ENCODE results near the gene GP9. TPM values are rescaled to one million over a fixed set of nuclear protein-coding genes. Genes with fewer than 3 reads are reported as not detected.

Gene GP9
- total RNA-seq, 1 experiment from 2014 or later: not detected

DNA sequence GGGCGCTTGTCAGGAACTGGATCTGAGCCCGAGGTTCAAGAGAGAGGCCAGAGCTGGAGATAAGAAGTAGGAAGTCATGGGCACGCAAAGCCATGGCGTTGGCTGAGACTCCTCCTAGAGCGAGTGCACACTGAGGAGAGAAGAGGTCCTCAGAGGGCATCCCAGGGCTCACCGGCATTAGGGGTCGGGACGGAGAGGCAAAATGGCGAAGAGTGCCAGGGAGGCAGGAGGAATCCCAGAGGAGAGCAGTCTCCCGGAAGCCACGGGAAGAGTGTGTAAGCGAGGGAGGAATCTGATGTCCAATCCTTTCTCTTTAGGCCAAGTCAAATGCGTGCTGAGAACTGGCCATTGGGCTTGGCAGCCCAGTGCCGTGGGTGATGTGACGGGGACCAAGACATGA, 35.5 kb upstream of the GP9 start:
- no peak overlapping the region for H3T11ph ChIP-seq (ENCODE audit: low read length)
- no peak overlapping the region for H4K8ac ChIP-seq (replicated peaks; ENCODE audit: insufficient read length, low read depth, low read length)
- H3K9me3 ChIP-seq (ENCODE audit: control insufficient read depth, low read depth, low read length): no peaks in the 10 kb centered on the region
- no peak overlapping the region for H3K56ac ChIP-seq (ENCODE audit: insufficient read length, low read depth, low read length)
- peaks cover 3% of the 10 kb centered on the region; the same call in 1 of the 2 replicates for H3K27me3 ChIP-seq (ENCODE audit: insufficient read depth, low read length)
- no peaks in the 10 kb centered on the region for H3K4me1 ChIP-seq (ENCODE audit: insufficient read depth, low read length)
- H2BK12ac ChIP-seq (ENCODE audit: insufficient read length, low read depth, low read length): no peak overlapping the region
- no peak overlapping the region for H2AFZ ChIP-seq (ENCODE audit: low read length)
- Mint-ChIP-seq H3K27ac (no peak overlapping the region), H3K4me1 (peaks cover 2 to 5% of the 10 kb centered on the region in 2 experiments; a peak in 3 of 4 replicates), H3K4me3 (no peak overlapping the region; a peak in 1 of 5 replicates), H3K27me3 (ENCODE audit: low read depth) (peaks cover 63% of the 10 kb centered on the region), H3K36me3 (ENCODE audit: insufficient read depth in 1 of 3, low read depth in 3 of 3) (peaks cover 0 to 3% (median 0%) of the 10 kb centered on the region in 3 experiments; a peak in 1 of 7 replicates), H3K9me3 (peaks cover 0 to 3% of the 10 kb centered on the region in 2 experiments; a peak in 2 of 5 replicates)
- H2BK5ac ChIP-seq (ENCODE audit: insufficient read length, low read length): no peak overlapping the region
- H4K20me1 ChIP-seq (ENCODE audit: control insufficient read depth, insufficient read depth, insufficient read length): no peaks in the 10 kb centered on the region
- TF ChIP-seq, protein P1, sequence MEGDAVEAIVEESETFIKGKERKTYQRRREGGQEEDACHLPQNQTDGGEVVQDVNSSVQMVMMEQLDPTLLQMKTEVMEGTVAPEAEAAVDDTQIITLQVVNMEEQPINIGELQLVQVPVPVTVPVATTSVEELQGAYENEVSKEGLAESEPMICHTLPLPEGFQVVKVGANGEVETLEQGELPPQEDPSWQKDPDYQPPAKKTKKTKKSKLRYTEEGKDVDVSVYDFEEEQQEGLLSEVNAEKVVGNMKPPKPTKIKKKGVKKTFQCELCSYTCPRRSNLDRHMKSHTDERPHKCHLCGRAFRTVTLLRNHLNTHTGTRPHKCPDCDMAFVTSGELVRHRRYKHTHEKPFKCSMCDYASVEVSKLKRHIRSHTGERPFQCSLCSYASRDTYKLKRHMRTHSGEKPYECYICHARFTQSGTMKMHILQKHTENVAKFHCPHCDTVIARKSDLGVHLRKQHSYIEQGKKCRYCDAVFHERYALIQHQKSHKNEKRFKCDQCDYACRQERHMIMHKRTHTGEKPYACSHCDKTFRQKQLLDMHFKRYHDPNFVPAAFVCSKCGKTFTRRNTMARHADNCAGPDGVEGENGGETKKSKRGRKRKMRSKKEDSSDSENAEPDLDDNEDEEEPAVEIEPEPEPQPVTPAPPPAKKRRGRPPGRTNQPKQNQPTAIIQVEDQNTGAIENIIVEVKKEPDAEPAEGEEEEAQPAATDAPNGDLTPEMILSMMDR (conservative IDR thresholded peaks at IDR 0.05): no peak
- H3K18ac ChIP-seq (ENCODE audit: insufficient read length, low read depth, low read length): no peak overlapping the region
- no peak overlapping the region for H3K4me2 ChIP-seq (ENCODE audit: insufficient read depth, insufficient read length, low read length)
- no peak overlapping the region for H2BK120ac ChIP-seq (ENCODE audit: low read depth, low read length, poor library complexity, severe bottlenecking)
- no peaks in the 10 kb centered on the region for H3K79me1 ChIP-seq (ENCODE audit: insufficient read depth, low read depth, low read length, poor library complexity, severe bottlenecking)
- no peak overlapping the region for H2AK5ac ChIP-seq (ENCODE audit: insufficient read length, low read length)
- H2BK20ac ChIP-seq (ENCODE audit: low read depth, low read length, poor library complexity, severe bottlenecking): no peak overlapping the region
- H3K27ac ChIP-seq (ENCODE audit: insufficient read length, low read depth, low read length): no peak overlapping the region
- no peaks in the 10 kb centered on the region for H3K23me2 ChIP-seq (ENCODE audit: insufficient read length, low read depth, low read length, poor library complexity, severe bottlenecking)
- no peak for DNase-seq
- no peak overlapping the region for H4K5ac ChIP-seq (ENCODE audit: insufficient read length, low read depth, low read length)
- no peak overlapping the region for H4K91ac ChIP-seq (ENCODE audit: insufficient read length, low read depth, low read length)
- H3K9ac ChIP-seq (ENCODE audit: extremely low read depth, insufficient read length, low read length): no peak overlapping the region
- H3K4ac ChIP-seq (ENCODE audit: low read depth, low read length): no peak overlapping the region
- no peak overlapping the region for H2BK15ac ChIP-seq (ENCODE audit: low read depth, low read length)
- no CpG with 5 or more reads among the region's 15 CpGs for WGBS (ENCODE audit: extremely low coverage, insufficient read length, low lambda C conversion rate)
- no peak overlapping the region for H3K14ac ChIP-seq (ENCODE audit: insufficient read depth, low read length)
- H3K23ac ChIP-seq (ENCODE audit: insufficient read length, low read depth, low read length): no peak overlapping the region
- no peaks in the 10 kb centered on the region for H3K79me2 ChIP-seq (ENCODE audit: insufficient read depth, low read length)

Measured in H9 (cell line).